ENCODE data around the gene ATG16L2. TPM values are rescaled to one million over a fixed set of nuclear protein-coding genes. Genes with fewer than 3 reads are reported as not detected.
"Not testable (repeated sequence)": the region's sequence is repeated elsewhere in the genome, so short reads cannot be mapped to it uniquely, and the experiment has no call there.

Gene ATG16L2
- polyA plus RNA-seq, 1 donor, result 17.9 TPM

DNA sequence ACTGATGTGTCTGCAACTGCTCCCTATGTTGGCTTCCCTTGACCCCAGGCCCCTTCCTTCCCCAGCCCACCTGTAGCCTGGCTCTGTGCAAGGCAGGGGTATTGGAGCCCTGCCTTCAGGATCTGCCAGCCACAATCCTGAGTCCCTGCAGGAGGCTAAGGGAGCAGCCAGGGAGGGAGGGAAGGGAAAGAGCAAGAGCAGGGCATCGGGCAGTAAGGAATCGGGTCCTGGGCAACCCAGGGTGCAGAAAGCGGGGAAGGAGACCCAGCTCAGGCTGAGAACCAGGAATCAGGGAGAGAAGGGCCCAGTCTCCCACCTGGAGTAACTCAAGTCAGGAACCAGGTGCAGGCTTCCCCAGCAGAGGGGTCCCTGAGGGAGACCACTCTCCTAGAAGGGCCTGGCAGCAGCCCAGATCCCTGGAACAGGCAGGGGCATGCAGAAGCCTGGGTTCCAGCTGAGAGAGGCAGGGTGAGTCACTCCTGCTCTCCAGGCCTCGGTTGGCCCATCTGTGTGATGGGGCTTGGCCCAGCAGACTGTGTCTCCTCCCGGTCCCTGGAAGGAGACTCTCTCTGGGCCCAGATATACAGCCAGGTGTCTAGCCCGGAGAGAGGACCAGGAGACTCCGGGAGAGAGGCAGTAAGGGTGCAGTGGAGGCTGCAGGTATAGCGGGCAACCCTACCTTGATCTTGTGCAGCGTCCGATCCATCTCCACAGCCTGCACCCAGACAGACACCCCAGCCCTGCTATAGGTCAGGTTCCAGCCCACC lies 33.7 kb upstream of the ATG16L2 start:
- DNase-seq, result no peak

DNA sequence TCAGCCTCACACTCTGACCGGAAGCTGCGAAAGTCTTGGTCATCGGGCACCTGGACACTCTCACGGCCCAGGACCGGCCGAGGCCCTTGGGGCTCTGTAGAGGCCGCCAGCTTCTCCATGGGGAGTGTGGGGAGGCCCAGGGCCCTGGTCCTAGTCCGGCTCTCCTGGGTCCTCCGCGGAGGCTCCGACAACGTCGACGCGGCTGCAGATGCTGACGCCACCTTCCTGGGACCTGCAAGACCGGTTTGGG lies 33.2 kb upstream of the ATG16L2 start:
- DNase-seq, result no peak

DNA sequence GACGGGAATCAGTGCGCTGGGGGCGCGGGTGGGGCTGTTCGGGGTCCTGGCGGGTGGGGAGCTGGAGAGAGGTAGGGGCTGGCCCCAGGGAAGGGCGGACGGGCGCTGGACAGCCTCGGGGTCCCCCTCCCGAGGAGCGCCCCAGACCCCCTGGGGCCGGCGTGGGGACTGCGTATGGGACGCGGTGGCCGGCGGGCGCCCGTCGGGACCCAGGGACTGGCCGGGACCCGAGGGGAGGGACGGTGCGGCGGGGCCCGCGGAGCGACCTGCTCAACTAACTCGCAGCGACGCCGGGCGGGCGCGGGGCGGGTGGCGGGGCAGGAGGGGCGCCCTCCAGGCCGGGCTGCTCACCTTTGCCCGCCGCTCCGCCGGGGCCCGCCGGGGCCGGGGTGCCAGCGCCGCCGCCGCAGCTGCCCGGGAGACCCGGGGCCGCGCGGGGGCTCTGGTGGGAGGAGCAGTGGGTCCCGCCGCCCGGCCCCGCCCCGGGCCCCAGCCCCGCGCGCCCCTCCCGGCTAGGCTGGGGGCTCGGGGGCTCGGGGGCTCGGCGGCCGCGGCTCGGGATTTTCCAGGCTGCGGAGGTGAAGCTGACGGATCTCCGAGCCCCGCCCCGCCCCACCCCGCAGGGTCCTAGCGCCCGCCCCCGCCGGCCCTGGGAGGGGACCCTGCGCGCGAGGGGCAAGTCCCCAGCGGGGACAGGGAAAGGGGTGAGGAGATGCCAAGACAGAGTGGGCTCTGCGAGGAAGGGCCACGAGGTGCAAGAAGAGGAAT lies 32.7 kb upstream of the ATG16L2 start:
- no peak for DNase-seq

DNA sequence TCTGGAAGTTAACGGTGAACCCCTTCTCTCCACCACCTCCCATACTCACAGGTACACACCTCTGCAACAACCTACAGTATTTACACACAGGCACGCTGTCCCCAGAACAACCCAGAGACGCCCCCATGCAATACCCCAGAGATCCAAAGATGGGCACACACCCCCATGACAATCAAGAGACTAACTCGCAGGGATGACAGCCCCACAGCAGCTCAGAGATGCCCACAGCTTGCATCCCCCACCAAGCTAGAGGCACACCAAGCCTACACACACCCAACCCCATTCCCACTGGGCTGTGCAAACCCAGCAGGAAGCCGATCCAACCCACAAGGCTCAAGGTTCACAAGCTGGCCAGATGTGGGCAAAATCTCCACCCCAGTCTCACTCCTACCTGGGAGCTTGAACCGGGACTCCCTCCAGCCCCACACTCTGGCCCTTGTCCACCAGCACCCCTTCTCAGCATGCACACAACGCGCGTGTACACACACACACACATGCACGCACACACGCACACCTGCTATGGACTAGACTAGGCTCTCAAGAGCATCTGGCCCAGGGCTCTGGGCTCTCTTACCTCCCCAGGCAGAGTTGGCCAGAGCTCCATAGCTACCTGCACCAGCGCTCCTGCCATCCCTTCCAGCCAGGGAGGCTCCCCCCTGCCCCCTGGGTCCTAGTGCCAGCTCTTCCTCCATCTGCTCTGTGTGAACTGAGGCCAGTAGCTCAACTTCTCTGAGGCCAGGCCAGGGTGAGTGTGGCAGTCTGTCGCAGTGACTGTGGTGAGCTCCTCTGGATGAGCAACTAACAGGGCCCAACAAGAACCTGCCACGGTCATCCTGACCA lies 31.9 kb upstream of the ATG16L2 start:
- DNase-seq, result no peak

DNA sequence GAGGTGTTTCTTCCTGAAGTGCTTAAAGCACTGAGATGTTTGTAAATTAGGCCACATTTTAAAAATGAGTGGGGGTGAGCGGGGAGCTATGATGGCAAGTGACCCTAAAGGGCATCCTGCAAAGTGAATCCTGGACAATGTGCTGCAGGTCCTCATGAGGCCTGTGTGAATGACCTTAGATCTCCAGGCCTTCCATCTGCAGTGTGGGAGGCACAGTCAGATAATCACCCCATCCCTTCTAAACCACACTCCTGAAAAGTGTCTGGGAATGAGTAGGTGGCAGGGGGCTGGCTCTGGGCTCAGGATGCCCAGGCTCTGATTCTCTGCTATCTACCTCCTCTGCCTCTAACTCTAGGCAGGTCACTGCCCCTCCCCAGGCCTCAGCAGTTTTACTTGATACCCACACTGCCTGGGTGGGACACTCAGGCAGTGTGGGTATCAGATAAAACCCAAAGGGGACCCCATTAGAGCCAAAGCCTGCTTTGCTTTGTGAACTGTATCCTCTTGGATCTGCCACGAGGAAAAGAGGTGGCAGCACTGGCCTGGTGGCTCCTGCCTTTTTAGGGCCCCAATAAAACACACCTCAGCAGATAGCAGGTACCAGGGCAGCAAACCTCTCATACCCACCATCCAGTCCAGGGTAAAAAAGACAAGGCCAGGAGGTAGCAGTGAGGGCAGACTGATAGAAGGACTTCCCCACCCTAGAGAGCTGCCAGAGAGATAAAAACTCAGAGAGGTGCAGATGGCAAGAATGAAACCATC lies 30.9 kb upstream of the ATG16L2 start:
- DNase-seq, result no peak

DNA sequence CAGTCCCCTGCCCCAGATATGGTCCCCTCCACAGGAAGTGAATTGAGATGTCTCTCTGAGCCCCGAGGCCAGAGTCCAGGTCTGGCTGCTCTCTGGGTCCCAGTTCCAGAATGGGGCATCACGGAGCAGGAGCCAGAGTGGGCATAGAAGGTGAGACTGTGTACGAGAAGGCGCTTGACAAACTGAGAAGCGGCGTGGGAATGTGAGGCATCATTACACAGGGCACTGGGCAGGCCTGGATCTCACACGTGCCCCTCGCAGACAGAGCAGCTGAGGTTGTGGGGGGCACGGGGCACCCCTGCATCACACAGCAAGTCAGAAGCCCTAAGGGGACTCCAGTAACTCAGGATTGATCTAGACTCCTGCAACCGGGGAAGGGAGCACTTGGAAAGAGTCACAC lies 29.5 kb upstream of the ATG16L2 start:
- DNase-seq, result no peak

DNA sequence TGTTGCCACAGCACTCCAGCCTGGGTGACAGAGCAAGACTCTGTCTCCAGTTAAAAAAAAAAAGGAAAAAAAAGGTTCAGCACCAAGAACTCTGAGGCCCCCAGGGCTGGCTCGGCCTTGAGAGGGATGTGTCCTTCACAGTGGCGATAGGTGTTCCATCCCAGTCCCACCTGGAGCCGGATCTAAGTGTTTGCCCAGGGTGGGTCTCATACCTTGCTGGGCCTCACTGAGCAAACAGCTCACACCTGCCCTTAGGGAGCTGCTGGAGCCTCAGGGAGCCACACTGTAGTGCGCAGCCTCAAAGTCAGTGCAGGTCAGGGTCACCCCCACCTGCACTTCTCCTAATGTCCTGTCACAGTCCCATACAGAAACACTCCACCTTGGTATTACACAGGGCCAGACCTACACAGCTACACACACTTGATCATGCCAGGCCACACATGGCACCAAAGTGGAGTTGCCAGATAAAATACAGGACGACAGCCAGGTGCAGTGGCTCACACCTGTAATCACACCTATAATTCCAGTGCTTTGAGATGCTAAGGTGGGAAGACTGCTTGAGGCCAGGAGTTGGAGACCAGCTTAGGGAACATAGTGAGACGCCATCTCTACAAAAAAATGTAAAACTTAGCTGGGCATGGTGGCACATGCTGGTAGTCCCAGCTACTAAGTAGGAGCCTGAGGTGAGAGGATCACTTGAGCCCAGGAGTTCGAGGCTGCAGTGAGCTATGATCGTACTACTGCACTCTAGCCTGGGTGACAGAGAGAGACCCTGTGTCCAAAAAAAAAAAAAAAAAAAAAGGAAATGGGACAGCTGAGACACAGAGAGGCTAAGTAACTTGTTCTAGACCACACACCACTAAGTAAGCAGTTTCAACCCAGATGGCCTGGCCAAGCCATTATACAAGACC lies 27.7 kb upstream of the ATG16L2 start:
- no peak for DNase-seq

DNA sequence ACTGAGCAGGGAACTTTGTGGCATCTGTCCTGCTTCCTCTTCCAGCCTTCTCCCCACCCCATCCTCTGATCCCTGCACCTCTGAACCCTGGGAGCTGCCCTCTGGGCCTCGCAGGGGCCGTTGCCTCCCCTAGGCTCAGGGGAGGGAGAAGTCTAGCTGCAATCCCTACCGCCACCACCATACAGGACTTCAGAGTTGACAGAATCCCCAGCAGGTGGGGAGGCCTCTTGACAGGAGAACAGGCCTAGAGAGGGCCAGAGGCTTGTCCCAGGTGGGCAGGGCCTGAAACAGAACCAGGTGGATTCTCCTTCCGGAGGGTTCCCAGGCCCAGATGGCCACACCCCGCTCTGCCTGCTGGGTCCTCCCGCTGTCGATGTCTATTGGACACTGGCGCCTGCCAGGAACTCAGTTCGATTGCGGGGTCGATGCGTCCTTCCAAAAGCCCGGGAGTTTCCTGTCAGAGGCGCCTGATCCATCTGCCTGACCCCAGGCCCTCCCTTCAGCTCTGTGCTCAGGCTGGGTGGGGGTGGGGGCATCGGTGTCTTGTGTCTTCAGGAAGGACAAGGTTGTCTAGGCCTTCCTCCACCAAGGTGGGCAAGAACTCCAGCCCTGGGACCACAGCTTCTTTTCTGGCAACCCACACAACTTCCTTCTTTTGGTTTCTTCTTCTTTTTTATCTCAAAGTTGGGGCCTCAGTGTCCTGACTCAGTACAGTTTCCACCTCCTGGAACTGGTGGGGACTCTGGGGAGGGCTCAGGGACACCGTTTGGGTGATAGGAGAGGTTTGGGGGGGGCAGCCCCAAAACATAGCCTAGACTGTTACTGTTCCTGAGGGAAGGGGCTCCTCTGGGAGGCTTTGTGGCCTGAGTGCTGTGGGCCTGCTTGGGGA lies 26.8 kb upstream of the ATG16L2 start:
- DNase-seq, result no peak

DNA sequence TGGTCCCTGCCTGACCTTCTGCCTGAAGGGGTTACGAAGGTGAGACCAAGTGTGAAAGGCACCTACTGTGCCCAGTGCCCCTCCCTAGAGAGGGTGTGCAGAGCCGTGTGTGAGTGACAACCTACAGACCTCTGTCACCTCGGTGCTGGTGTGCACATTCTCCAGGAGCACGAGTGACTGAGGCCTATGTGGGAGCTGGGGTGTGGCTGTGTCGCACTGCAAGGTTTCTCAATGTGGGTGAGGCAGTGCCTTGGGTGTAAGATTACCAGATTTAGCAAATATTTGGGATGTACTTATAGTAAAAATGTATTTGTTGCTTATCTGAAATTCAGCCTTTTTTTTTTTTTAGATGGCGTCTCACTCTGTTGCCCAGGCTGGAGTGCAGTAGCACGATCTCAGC lies 26.0 kb upstream of the ATG16L2 start:
- DNase-seq, result no peak

DNA sequence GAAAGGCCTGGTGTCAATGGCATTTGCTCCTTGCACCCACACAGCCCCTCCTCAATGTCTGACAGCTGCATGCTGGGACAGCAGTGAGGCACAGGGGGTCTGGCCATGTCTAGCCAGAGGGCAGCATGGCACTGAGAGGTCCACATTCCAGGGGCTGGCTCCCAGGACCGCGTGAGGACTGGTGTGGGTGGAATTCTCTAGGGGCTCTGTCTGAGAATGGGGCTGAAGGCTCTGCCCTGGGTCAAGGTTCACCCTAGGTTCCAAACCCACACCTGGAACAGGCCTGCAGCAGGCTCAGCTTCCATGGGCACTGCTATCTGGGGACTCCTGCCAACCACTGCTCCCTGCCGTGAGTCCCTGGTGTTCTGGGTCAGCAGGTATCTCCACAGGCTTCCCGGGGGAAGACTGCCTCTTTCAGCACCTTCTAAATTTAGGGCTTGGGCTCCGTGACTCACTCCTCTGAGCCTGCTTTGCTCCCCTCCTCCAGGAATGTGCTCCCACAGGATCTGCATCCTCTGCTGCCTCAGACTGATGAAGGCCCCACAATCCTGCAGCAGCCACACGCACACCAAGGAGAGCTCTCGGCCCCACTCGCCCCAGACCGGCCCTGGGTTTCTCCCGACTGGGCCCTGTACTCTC lies 24.6 kb upstream of the ATG16L2 start:
- DNase-seq, result no peak

DNA sequence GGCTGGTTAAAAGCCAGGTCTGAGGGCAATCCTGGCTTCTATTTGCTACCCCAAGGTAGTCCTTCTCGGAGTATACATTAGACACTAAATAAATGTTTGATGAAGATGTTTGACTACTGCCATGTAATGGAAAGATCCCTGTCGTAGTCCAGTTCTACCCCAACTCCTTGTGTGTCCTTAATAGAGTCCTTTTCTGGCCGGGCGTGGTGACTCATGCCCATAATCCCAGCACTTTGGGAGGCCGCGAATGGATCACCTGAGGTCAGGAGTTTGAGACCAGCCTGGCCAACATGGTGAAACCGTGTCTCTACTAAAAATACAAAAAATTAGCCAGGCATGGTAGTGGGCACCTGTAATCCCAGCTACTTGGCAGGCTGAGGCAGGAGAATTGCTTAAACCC lies 23.0 kb upstream of the ATG16L2 start:
- not testable (repeated sequence) for DNase-seq

DNA sequence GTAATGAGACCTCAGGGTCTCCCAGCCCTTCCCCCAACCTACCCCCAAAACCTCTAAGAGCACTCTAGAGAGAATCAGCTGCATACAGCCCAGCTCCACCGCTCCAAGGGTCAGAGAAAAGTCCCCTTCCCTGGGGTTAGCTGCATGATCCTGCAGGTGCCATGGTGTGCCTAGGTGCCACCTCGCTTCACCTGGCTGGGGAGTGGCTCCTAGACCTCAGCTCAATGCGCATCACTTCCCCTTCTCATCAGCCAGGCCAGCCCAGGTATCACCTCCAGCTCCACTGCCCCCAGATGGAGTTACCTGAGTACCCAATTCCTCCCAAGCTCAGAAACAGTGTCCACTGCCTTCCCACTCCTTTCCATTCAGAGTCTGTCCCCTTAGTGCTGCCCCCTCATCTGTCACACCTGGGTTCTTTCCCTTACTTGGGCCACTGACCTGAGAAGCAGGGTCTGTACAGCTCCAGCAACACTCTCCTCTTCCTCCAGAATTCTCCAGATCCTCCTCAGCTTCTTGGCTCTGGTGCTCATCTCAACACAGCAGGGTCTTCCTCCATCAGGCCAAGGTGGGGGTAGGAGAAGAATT lies 21.7 kb upstream of the ATG16L2 start:
- DNase-seq, result no peak

DNA sequence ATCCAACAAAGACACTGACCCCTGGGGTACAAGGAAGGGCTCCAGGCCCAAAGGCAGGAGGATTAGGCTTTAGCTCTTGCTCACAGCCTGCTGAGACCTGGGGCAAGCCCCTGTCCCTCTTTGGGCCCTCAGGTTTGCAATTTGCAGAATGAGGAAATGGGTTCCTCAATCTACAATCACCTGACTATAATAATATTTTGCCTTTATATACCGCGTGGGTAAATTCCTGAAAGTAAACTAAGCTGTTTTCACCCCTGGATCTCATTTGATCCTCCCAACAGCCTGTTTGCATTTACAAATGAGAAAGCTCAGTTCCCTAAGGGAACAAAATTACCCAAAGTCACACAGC lies 21.2 kb upstream of the ATG16L2 start:
- no peak for DNase-seq

DNA sequence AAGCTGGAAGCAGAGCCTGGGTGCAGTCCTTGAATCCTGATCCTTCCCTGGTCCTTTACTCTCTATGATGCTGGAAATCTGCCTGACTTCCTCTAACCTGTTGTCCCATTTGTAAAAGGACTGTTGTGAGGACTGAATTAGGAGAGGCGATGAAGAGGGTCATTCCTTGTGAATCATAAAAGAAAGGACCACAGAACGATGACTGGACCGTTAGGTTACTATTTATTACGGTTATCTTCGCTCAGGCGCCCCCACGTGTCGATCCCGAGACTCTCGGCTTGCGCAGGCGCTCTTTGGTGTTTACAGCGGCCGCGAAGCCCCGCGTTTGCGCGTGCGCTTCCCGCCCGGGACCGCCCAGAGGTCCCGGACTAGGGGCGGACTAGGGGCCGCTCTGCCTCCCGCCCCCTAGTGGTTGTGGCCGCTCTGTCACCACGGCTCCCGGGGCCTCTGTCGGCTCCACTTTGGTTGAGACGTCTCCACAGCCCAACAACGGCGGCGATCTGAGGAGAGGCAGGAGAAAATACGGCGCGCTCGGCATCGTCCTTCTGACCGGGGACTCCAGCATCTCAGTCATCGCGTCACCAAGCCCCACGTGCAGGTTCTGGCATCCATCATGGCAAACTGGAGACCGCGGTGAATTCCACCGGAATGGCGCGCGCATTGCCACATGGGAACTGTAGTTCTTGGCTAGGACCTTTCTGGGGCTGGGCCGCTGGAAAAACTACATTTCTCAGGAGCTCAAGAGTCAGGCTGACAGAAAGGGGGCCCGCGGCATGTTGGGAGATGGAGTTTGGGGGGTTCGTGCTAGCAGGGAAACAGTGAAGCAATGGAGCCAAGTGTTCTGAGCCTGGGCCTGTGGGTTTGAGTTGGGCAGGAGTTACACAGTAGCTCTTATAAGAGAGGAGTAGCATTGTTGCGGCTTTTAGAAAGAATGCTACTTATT lies 20.5 kb upstream of the ATG16L2 start, which contains the start of gene STARD10:
STARD10 (minus strand) TSS at position 623 of the 943 bp plus-strand sequence. CDS start 12,866 bp downstream, outside the sequence.
- DNase-seq, result peak; percentile 98

DNA sequence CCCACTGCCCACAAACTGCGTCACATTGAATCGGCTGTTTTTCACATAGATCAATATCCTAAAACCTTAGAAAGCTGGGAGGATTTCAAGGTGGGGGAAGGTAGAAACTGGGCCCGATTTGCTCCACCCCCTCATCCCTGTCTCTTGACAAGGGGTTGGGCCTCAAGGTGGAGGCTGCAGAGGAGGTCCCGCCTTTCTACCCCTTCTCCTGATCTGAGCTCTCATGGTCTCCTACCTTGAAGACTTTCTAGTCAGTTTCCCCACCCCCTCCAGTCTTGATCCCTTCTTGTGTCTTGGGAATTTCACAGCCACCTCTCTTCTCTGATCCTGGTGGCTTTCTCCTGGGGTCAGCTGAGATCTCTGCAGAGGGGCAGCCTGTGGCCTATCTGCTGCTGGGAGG lies 15.8 kb upstream of the ATG16L2 start:
- no peak for DNase-seq

DNA sequence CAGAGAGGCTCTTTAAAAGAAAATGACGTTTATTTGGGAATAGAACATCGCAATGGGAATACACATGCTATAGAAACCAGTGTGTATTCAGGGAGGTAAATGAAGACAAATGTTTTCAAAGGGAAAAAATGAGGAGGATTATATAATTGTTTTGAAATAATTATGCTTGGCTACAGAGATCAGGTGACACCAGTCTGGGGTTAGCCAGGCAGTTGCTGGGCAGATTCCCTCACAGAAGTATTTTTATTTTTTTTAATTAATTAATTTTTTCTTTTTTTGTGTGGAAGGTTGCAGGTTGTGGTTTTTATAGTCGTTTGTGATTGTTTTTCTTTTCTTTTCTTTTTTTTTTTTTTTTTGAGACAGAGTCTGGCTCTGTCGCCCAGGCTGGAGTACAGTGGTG lies 14.8 kb upstream of the ATG16L2 start:
- DNase-seq, result no peak

DNA sequence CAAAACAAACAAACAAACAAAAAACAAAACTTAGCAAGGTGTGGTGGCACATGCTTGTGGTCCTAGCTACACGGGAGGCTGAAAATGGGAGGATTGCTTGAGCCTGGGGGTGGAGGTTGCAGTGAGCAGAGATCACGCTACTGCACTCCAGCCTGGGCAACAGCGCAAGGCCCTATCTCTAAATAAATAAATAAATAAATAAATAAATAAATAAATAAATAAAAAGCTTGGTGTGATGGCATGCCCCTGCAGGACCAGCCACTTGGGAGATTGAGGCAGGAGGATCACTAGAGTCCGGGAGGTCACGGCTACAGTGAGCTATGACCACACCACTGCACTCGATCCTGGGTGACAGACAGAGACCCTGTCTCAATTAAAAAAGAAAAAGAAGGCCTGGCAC lies 11.4 kb upstream of the ATG16L2 start:
- no peak for DNase-seq

DNA sequence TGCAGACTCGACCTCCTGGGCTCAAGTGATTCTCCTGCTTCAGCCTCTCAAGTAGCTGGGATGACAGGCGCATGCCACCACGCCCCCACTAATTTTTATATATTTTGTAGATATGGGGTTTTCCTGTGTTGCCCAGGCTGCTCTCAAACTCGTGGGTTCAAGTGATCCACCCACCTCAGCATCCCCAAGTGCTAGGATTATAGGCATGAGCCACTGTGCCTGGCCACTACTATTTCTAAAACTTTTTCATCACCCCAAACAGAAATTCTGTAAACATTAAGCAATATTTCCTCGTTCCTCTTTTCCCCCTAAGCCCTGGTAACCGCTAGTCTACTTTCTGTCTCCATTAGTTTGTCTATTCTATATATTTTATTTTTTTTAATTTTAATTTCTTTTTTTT lies 9.0 kb upstream of the ATG16L2 start:
- no peak for DNase-seq

All from hindlimb muscle (tissue), 1 donor.